H9 (cell line): ENCODE data around the gene EPN1. TPM values are rescaled to one million over a fixed set of nuclear protein-coding genes. Genes with fewer than 3 reads are reported as not detected.

Experiments
- DNase-seq: peaks from one replicate; pipeline ENCODE4 v3.0.0-alpha.2; 2017
- H2AFZ ChIP-seq: one replicate; pipeline ENCODE4 v1.6.1; 2013; ENCODE audit warnings: mild to moderate bottlenecking, low read length, control low read depth, moderate library complexity
- H2AK5ac ChIP-seq: 2 replicates; pipeline ENCODE4 v1.6.1; 2013; ENCODE audit warnings: low read length, control low read depth, mixed read lengths; ENCODE audit not compliant: insufficient read length
- H2BK120ac ChIP-seq: one replicate; pipeline ENCODE4 v1.6.1; 2013; ENCODE audit warnings: low read depth, mild to moderate bottlenecking, low read length, control low read depth, inconsistent platforms; ENCODE audit not compliant: poor library complexity, severe bottlenecking
- H2BK12ac ChIP-seq: 2 replicates; pipeline ENCODE4 v1.6.1; 2013; ENCODE audit warnings: low read length, control low read depth, mixed read lengths, low read depth; ENCODE audit not compliant: insufficient read length
- H2BK15ac ChIP-seq: 2 replicates; pipeline ENCODE4 v1.6.1; 2013; ENCODE audit warnings: low read depth, low read length, control low read depth
- H2BK20ac ChIP-seq: one replicate; pipeline ENCODE4 v1.6.1; 2013; ENCODE audit warnings: low read depth, mild to moderate bottlenecking, low read length, control low read depth, inconsistent platforms; ENCODE audit not compliant: poor library complexity, severe bottlenecking
- H2BK5ac ChIP-seq: 2 replicates; pipeline ENCODE4 v1.6.1; 2013; ENCODE audit warnings: low read length, control low read depth, mixed read lengths; ENCODE audit not compliant: insufficient read length
- H3K14ac ChIP-seq: 2 replicates; pipeline ENCODE4 v1.6.1; 2013; ENCODE audit warnings: low read length, control low read depth; ENCODE audit not compliant: insufficient read depth
- H3K18ac ChIP-seq: 2 replicates; pipeline ENCODE4 v1.6.1; 2013; ENCODE audit warnings: low read depth, mild to moderate bottlenecking, mixed read lengths, low read length, control low read depth; ENCODE audit not compliant: insufficient read length
- H3K23ac ChIP-seq: 2 replicates; pipeline ENCODE4 v1.6.1; 2013; ENCODE audit warnings: low read length, control low read depth, mixed read lengths, low read depth; ENCODE audit not compliant: insufficient read length
- H3K23me2 ChIP-seq: 2 replicates; pipeline ENCODE4 v1.6.1; 2013; ENCODE audit warnings: low read depth, mild to moderate bottlenecking, mixed read lengths, low read length, control low read depth; ENCODE audit not compliant: insufficient read length, poor library complexity, severe bottlenecking
- H3K27ac ChIP-seq: 2 replicates; pipeline ENCODE4 v1.5.1; 2013; ENCODE audit warnings: low read length, control low read depth, mixed read lengths, low read depth; ENCODE audit not compliant: insufficient read length
- H3K27me3 ChIP-seq: 2 replicates; pipeline ENCODE4 v1.6.1; 2013; ENCODE audit warnings: low read length, control low read depth, inconsistent platforms; ENCODE audit not compliant: insufficient read depth
- H3K4ac ChIP-seq: 2 replicates; pipeline ENCODE4 v1.6.1; 2013; ENCODE audit warnings: low read depth, mild to moderate bottlenecking, control low read depth, inconsistent platforms, low read length, moderate library complexity
- H3K4me1 ChIP-seq: 2 replicates; pipeline ENCODE4 v1.6.1; 2013; ENCODE audit warnings: low read length, control low read depth, inconsistent platforms; ENCODE audit not compliant: insufficient read depth
- H3K4me2 ChIP-seq: 2 replicates; pipeline ENCODE4 v1.6.1; 2013; ENCODE audit warnings: low read length, control low read depth, mixed read lengths; ENCODE audit not compliant: insufficient read length, insufficient read depth
- H3K56ac ChIP-seq: 2 replicates; pipeline ENCODE4 v1.6.1; 2013; ENCODE audit warnings: low read depth, mild to moderate bottlenecking, mixed read lengths, low read length, control low read depth; ENCODE audit not compliant: insufficient read length
- H3K79me1 ChIP-seq: 2 replicates; pipeline ENCODE4 v1.6.1; 2013; ENCODE audit warnings: low read depth, mild to moderate bottlenecking, moderate library complexity, low read length, control low read depth, inconsistent platforms; ENCODE audit not compliant: insufficient read depth, poor library complexity, severe bottlenecking
- H3K79me2 ChIP-seq: 2 replicates; pipeline ENCODE4 v1.6.1; 2013; ENCODE audit warnings: low read length, control low read depth, inconsistent platforms; ENCODE audit not compliant: insufficient read depth
- H3K9ac ChIP-seq: 2 replicates; pipeline ENCODE4 v1.6.1; 2013; ENCODE audit warnings: low read length, control low read depth, mixed read lengths; ENCODE audit not compliant: insufficient read length; ENCODE audit errors: extremely low read depth
- H3K9me3 ChIP-seq: one replicate; pipeline ENCODE4 v1.6.1; 2013; ENCODE audit warnings: low read depth, low read length, inconsistent platforms; ENCODE audit not compliant: control insufficient read depth
- H3T11ph ChIP-seq: one replicate; pipeline ENCODE4 v1.6.1; 2013; ENCODE audit warnings: mild to moderate bottlenecking, low read length, control low read depth, inconsistent platforms
- H4K20me1 ChIP-seq: one replicate; pipeline ENCODE4 v1.6.1; 2013; ENCODE audit not compliant: control insufficient read depth, insufficient read length, insufficient read depth
- H4K5ac ChIP-seq: 2 replicates; pipeline ENCODE4 v1.6.1; 2013; ENCODE audit warnings: low read depth, mild to moderate bottlenecking, mixed read lengths, low read length, control low read depth; ENCODE audit not compliant: insufficient read length
- H4K8ac ChIP-seq: replicated peaks from 2 replicates; pipeline ENCODE4 v1.6.1; 2013; ENCODE audit warnings: low read length, control low read depth, mixed read lengths, low read depth; ENCODE audit not compliant: insufficient read length
- H4K91ac ChIP-seq: 2 replicates; pipeline ENCODE4 v1.6.1; 2013; ENCODE audit warnings: low read depth, mild to moderate bottlenecking, moderate library complexity, mixed read lengths, low read length, control low read depth; ENCODE audit not compliant: insufficient read length
- H3K27ac Mint-ChIP-seq, 3 experiments: 2 replicates in 2 of 3; 3 replicates in 1 of 3; pipeline ENCODE4 v1.8.0; 2020 to 2021; ENCODE audit warnings: mixed read lengths in 3 of 3, mild to moderate bottlenecking in 1 of 3, moderate library complexity in 1 of 3
- H3K27me3 Mint-ChIP-seq: 2 replicates; pipeline ENCODE4 v1.8.0; 2021; ENCODE audit warnings: low read depth, mild to moderate bottlenecking, moderate library complexity, mixed read lengths
- H3K36me3 Mint-ChIP-seq, 3 experiments: 2 replicates in 2 of 3; 3 replicates in 1 of 3; pipeline ENCODE4 v1.8.0; 2020 to 2021; ENCODE audit warnings: low read depth in 3 of 3, mixed read lengths in 3 of 3; ENCODE audit not compliant: insufficient read depth in 1 of 3
- H3K4me1 Mint-ChIP-seq, 2 experiments: 2 replicates each; pipeline ENCODE4 v1.8.0; 2020; ENCODE audit warnings: mixed read lengths in 2 of 2
- H3K4me3 Mint-ChIP-seq, 2 experiments: 2 replicates in 1 of 2; 3 replicates in 1 of 2; pipeline ENCODE4 v1.8.0; 2020 to 2021; ENCODE audit warnings: mild to moderate bottlenecking in 2 of 2, mixed read lengths in 2 of 2, moderate library complexity in 1 of 2
- H3K9me3 Mint-ChIP-seq, 2 experiments: 2 replicates in 1 of 2; 3 replicates in 1 of 2; pipeline ENCODE4 v1.8.0; 2020; ENCODE audit warnings: mild to moderate bottlenecking in 2 of 2, mixed read lengths in 2 of 2, moderate library complexity in 1 of 2
- CTCF ChIP-seq: fragments of 200-600 bp; sonication (generic); conservative IDR thresholded peaks from 3 replicates; pipeline ENCODE4 v1.8.0; 2021; ENCODE audit warnings: antibody characterized with exemption, mild to moderate bottlenecking
- WGBS: extraction: QIAGEN DNeasy Blood & Tissue Kit; methylation state at CpG from one replicate; pipeline ENCODE4 v1.1.7; 2013; ENCODE audit warnings: missing lambda C conversion rate, low lambda C conversion rate, mixed read lengths; ENCODE audit not compliant: insufficient read length; ENCODE audit errors: extremely low coverage; 5-methylcytosine and 5-hydroxymethylcytosine counted together
- total RNA-seq: library from RNA; stranded (reverse); gene quantifications from 2 replicates; pipeline ENCODE4 v1.2.1, GENCODE V29; 2021

EPN1 gene
- total RNA-seq, 1 experiment from 2014 or later, result 159 TPM

- no peak for TF ChIP-seq CTCF
- H3K27ac ChIP-seq, result no peak overlapping the region
- Mint-ChIP-seq H3K27me3 (peaks cover 3% of the 10 kb centered on the region; the same call in 1 of the 2 replicates), H3K36me3 (peaks cover 24 to 34% (median 32%) of the 10 kb centered on the region in 3 experiments), H3K9me3 (peaks cover 0 to 4% of the 10 kb centered on the region in 2 experiments; a peak in 3 of 5 replicates), H3K4me3 (peak overlapping the region; percentile 97), H3K27ac (peak overlapping the region; percentile 84 to 95 (median 91)), H3K4me1 (peaks cover 17 to 35% of the 10 kb centered on the region in 2 experiments)
- DNase-seq, result no peak
- no peak overlapping the region for H3K56ac ChIP-seq
- H2AK5ac ChIP-seq, result no peak overlapping the region
- no peak overlapping the region for H4K8ac ChIP-seq
- peaks cover 7% of the 10 kb centered on the region; the same call in 1 of the 2 replicates for H3K79me2 ChIP-seq
- WGBS, result no CpG with 5 or more reads among the region's 25 CpGs
- no peak overlapping the region for H2BK20ac ChIP-seq
- H3K4me1 ChIP-seq, result no peaks in the 10 kb centered on the region
- peak overlapping the region; percentile 46; the same call in 1 of the 2 replicates for H3K14ac ChIP-seq
- no peak overlapping the region for H2BK120ac ChIP-seq
- H2BK12ac ChIP-seq, result no peak overlapping the region
- peaks cover 3% of the 10 kb centered on the region for H3K79me1 ChIP-seq
- H2AFZ ChIP-seq, result no peak overlapping the region
- no peak overlapping the region for H3K4ac ChIP-seq
- H3K9me3 ChIP-seq, result no peaks in the 10 kb centered on the region
- no peak overlapping the region for H2BK15ac ChIP-seq
- no peak overlapping the region for H3K18ac ChIP-seq
- H3K4me2 ChIP-seq, result peak overlapping the region; percentile 73
- H4K20me1 ChIP-seq, result no peaks in the 10 kb centered on the region
- H4K91ac ChIP-seq, result no peak overlapping the region
- H2BK5ac ChIP-seq, result no peak overlapping the region
- peaks cover 29% of the 10 kb centered on the region for H3K23me2 ChIP-seq
- H3K9ac ChIP-seq, result peak overlapping the region; percentile 61
- H3K27me3 ChIP-seq, result no peaks in the 10 kb centered on the region
- H4K5ac ChIP-seq, result no peak overlapping the region
- H3T11ph ChIP-seq, result no peak overlapping the region
- no peak overlapping the region for H3K23ac ChIP-seq
Measured at GRCh38 chr19:55641426-55642152, 33.4 kb upstream of the EPN1 start.
